Body of pancreas (tissue), 4 donors: ENCODE data around the gene CCDC39.

ENCODE experiments used
- POLR2A ChIP-seq, 3 donors: fragments of 450-650 bp; IDR thresholded peaks; one replicate each; pipeline ENCODE4 v1.6.1; 2016; ENCODE audit warnings: antibody characterized with exemption in 3 of 3, mild to moderate bottlenecking in 2 of 3
- TF ChIP-seq, protein P1 (sequence below), 7 experiments: fragments of 450-650 bp in 4 of 7; fragments of 200-600 bp in 3 of 7; sonication (generic) in 3 of 7; IDR thresholded peaks; one replicate each; pipeline ENCODE4 v1.5.1; 2016 to 2019; ENCODE audit warnings: antibody characterized with exemption in 7 of 7

DNA sequence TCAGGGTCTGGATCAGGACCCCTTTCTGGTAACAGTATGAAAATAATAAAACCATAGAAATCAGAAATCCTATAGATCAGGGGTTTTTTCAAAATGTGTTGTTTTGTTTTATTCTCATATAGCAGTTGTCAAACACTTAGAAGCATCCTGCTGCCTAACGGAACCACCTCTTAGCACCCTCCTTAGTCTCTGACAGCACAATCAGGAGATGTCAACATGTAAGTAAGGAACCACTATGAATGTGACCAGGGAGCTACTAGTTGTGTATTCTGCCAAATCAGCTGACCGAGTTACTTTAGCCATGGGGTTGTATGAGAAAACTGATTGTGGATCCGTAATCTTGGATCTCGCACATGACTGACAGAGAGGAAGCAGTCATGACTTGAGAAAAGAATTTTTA, 22.2 kb downstream of the CCDC39 start:
- TF ChIP-seq, protein P1, sequence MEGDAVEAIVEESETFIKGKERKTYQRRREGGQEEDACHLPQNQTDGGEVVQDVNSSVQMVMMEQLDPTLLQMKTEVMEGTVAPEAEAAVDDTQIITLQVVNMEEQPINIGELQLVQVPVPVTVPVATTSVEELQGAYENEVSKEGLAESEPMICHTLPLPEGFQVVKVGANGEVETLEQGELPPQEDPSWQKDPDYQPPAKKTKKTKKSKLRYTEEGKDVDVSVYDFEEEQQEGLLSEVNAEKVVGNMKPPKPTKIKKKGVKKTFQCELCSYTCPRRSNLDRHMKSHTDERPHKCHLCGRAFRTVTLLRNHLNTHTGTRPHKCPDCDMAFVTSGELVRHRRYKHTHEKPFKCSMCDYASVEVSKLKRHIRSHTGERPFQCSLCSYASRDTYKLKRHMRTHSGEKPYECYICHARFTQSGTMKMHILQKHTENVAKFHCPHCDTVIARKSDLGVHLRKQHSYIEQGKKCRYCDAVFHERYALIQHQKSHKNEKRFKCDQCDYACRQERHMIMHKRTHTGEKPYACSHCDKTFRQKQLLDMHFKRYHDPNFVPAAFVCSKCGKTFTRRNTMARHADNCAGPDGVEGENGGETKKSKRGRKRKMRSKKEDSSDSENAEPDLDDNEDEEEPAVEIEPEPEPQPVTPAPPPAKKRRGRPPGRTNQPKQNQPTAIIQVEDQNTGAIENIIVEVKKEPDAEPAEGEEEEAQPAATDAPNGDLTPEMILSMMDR (IDR thresholded peaks at IDR 0.05), result no peak
- no peak for TF ChIP-seq POLR2A (IDR thresholded peaks at IDR 0.05)
